A549 (cell line): Measurements from ENCODE around the gene SYNE2. TPM values are rescaled to one million over a fixed set of nuclear protein-coding genes. Genes with fewer than 3 reads are reported as not detected.

Experiments
- ATAC-seq, 2 experiments: fragments of 200-7000 bp in 1 of 2; fragments of >200 bp in 1 of 2; cut with Nextera tagmentation in 1 of 2; cut with Tn5 transposase in 1 of 2; 3 replicates each; pipeline versions ENCODE4 v1.8.0 to v1.9.1; 2018 to 2020; ENCODE audit warnings: mild to moderate bottlenecking in 1 of 2, moderate library complexity in 1 of 2
- CTCF ChIA-PET: fragments of 300-600 bp; sonication (Branson Sonifier 250); formaldehyde crosslinking; extraction: SDS; loops from one replicate; lab custom pipeline; 2021; ENCODE audit warnings: antibody characterized with exemption, inconsistent platforms; lab: Yijun Ruan, JAX
- POLR2A ChIA-PET: fragments of 350-600 bp; formaldehyde crosslinking; extraction: SDS; loops from one replicate; lab custom pipeline; 2021; ENCODE audit warnings: antibody characterized with exemption, inconsistent platforms; lab: Yijun Ruan, JAX
- DNase-seq, 2 experiments: peaks; one replicate each; pipeline versions ENCODE4 v3.0.0 to v3.0.0-alpha.2; 2011 to 2016; ENCODE audit warnings: low read depth in 1 of 2, low spot score in 1 of 2
- FAIRE-seq: peaks from 2 replicates; lab custom pipeline; 2011; peaks lifted over from hg19 to GRCh38; lab: Jason Lieb, UNC
- H3K27ac ChIP-seq, 2 experiments: fragments of >200 bp; sonication (Bioruptor Twin); formaldehyde crosslinking; 3 replicates each; pipeline ENCODE4 v1.5.1; 2016 to 2017
- H3K4me1 ChIP-seq: fragments of >200 bp; sonication (Bioruptor Twin); formaldehyde crosslinking; 3 replicates; pipeline ENCODE4 v1.6.1; 2016
- H3K4me2 ChIP-seq: fragments of >200 bp; sonication (Bioruptor Twin); formaldehyde crosslinking; 3 replicates; pipeline ENCODE4 v1.6.1; 2016
- H3K4me3 ChIP-seq: fragments of >200 bp; sonication (Bioruptor Twin); formaldehyde crosslinking; 3 replicates; pipeline ENCODE4 v1.5.1; 2016
- H3K9me3 ChIP-seq: fragments of >200 bp; sonication (Bioruptor Twin); formaldehyde crosslinking; 3 replicates; pipeline ENCODE4 v1.6.1; 2016
- BHLHE40 ChIP-seq: IDR thresholded peaks from 2 replicates; pipeline ENCODE4 v1.6.1; 2012; ENCODE audit warnings: low read depth, low read length, inconsistent platforms
- CBX2 ChIP-seq: fragments of 200-600 bp; sonication (generic); IDR thresholded peaks from 2 replicates; pipeline ENCODE4 v1.6.1; 2016; ENCODE audit warnings: low read depth, mild to moderate bottlenecking, borderline replicate concordance
- CEBPB ChIP-seq, 2 experiments: fragments of >200 bp in 1 of 2; sonication (Bioruptor Twin) in 1 of 2; formaldehyde crosslinking in 1 of 2; IDR thresholded peaks; 2 replicates each; pipeline ENCODE4 v1.6.1; 2012 to 2016
- CHD2 ChIP-seq: fragments of 150-350 bp; IDR thresholded peaks from 2 replicates; pipeline ENCODE4 v1.6.1; 2014; ENCODE audit warnings: low read length; ENCODE audit not compliant: partially characterized antibody
- EP300 ChIP-seq, 2 experiments: fragments of >200 bp; sonication (Bioruptor Twin); formaldehyde crosslinking; IDR thresholded peaks; 2 replicates in 1 of 2; 3 replicates in 1 of 2; pipeline ENCODE4 v1.6.1; 2016 to 2017
- FOSB ChIP-seq: fragments of 250-450 bp; sonication (Bioruptor Pico); IDR thresholded peaks from 2 replicates; pipeline ENCODE4 v1.5.0; 2020; ENCODE audit warnings: mild to moderate bottlenecking, moderate library complexity
- HDAC2 ChIP-seq: fragments of 200-600 bp; sonication (generic); IDR thresholded peaks from 2 replicates; pipeline ENCODE4 v1.6.1; 2016
- HEYL ChIP-seq: fragments of 250-450 bp; sonication (Bioruptor Pico); IDR thresholded peaks from 2 replicates; pipeline ENCODE4 v1.8.0; 2021; ENCODE audit warnings: mild to moderate bottlenecking, moderate library complexity
- HOXA7 ChIP-seq: fragments of 250-450 bp; sonication (Bioruptor Pico); IDR thresholded peaks from 2 replicates; pipeline ENCODE4 v1.5.0; 2020; ENCODE audit warnings: mild to moderate bottlenecking, moderate library complexity
- HOXB5 ChIP-seq: fragments of 250-450 bp; sonication (Bioruptor Pico); IDR thresholded peaks from 2 replicates; pipeline ENCODE4 v1.5.0; 2020; ENCODE audit warnings: mild to moderate bottlenecking, moderate library complexity
- JUN ChIP-seq, 2 experiments: fragments of >200 bp; sonication (Bioruptor Twin); formaldehyde crosslinking; IDR thresholded peaks; 2 replicates in 1 of 2; 3 replicates in 1 of 2; pipeline ENCODE4 v1.6.1; 2016 to 2017
- JUNB ChIP-seq: fragments of >200 bp; sonication (Bioruptor Twin); formaldehyde crosslinking; IDR thresholded peaks from 2 replicates; pipeline ENCODE4 v1.6.1; 2016
- KDM5A ChIP-seq: fragments of 200-600 bp; sonication (generic); IDR thresholded peaks from 2 replicates; pipeline ENCODE4 v1.6.1; 2016; ENCODE audit warnings: antibody characterized with exemption, mild to moderate bottlenecking
- MAFK ChIP-seq: fragments of 450-650 bp; IDR thresholded peaks from 2 replicates; pipeline ENCODE4 v1.6.1; 2014; ENCODE audit not compliant: partially characterized antibody
- MYC ChIP-seq: IDR thresholded peaks from 2 replicates; pipeline ENCODE4 v1.6.1; 2012; ENCODE audit warnings: mild to moderate bottlenecking, inconsistent platforms, low read length, improper control_type of control experiment, borderline replicate concordance
- NPAS2 ChIP-seq: fragments of 250-450 bp; sonication (Bioruptor Pico); IDR thresholded peaks from 2 replicates; pipeline ENCODE4 v1.8.0; 2022; ENCODE audit warnings: mild to moderate bottlenecking, moderate library complexity, borderline replicate concordance
- NR3C1 ChIP-seq: fragments of >200 bp; sonication (Bioruptor Twin); formaldehyde crosslinking; IDR thresholded peaks from 3 replicates; pipeline ENCODE4 v1.6.1; 2017
- POLR2AphosphoS2 ChIP-seq: conservative IDR thresholded peaks from 2 replicates; pipeline ENCODE4 v1.6.1; 2012; ENCODE audit warnings: low read length, improper control_type of control experiment, inconsistent platforms
- RARB ChIP-seq: fragments of 250-450 bp; sonication (Bioruptor Pico); IDR thresholded peaks from 2 replicates; pipeline ENCODE4 v1.8.0; 2021; ENCODE audit warnings: mild to moderate bottlenecking, moderate library complexity
- RCOR1 ChIP-seq: fragments of 150-350 bp; IDR thresholded peaks from 2 replicates; pipeline ENCODE4 v1.6.1; 2014; ENCODE audit warnings: antibody characterized with exemption, low read length, low read depth
- RNF2 ChIP-seq: fragments of 200-600 bp; sonication (generic); IDR thresholded peaks from 2 replicates; pipeline ENCODE4 v1.6.1; 2016; ENCODE audit warnings: low read depth, mild to moderate bottlenecking, antibody characterized with exemption, moderate library complexity, borderline replicate concordance
- SMC3 ChIP-seq: fragments of >200 bp; sonication (Bioruptor Twin); formaldehyde crosslinking; IDR thresholded peaks from 3 replicates; pipeline ENCODE4 v1.6.1; 2018; ENCODE audit warnings: inconsistent platforms
- TFCP2L1 ChIP-seq: fragments of 250-450 bp; sonication (Bioruptor Pico); IDR thresholded peaks from 2 replicates; pipeline ENCODE4 v1.5.0; 2021; ENCODE audit warnings: mild to moderate bottlenecking
- TP53 ChIP-seq: fragments of 250-450 bp; sonication (Bioruptor Pico); IDR thresholded peaks from 2 replicates; pipeline ENCODE4 v1.5.0; 2021; ENCODE audit warnings: mild to moderate bottlenecking, moderate library complexity
- ZFP36 ChIP-seq: fragments of 450-650 bp; IDR thresholded peaks from 2 replicates; pipeline ENCODE4 v1.6.1; 2014; ENCODE audit warnings: borderline replicate concordance; ENCODE audit not compliant: partially characterized antibody
- ZNF302 ChIP-seq: fragments of 250-450 bp; sonication (Bioruptor Pico); IDR thresholded peaks from 2 replicates; pipeline ENCODE4 v1.9.0; 2021; ENCODE audit warnings: inconsistent platforms, mild to moderate bottlenecking, moderate library complexity
- ZSCAN20 ChIP-seq: fragments of 250-450 bp; sonication (Bioruptor Pico); IDR thresholded peaks from 2 replicates; pipeline ENCODE4 v1.8.0; 2022; ENCODE audit warnings: mild to moderate bottlenecking, moderate library complexity
- WGBS: methylation state at CpG from one replicate; pipeline ENCODE4 v1.1.6; 2017; ENCODE audit errors: missing lambda C conversion rate; 5-methylcytosine and 5-hydroxymethylcytosine counted together
- polyA plus RNA-seq, 4 experiments: library from polyadenylated mRNA; depleted of rRNA in 3 of 4; stranded (reverse); fragments of >200 nt; fragmentation: RNase III in 1 of 4; extraction: RNeasy Plus Mini Kit Qiagen cat#74134 plus additional on column Dnase treatment in 1 of 4; gene quantifications; 2 replicates in 3 of 4; 3 replicates in 1 of 4; pipeline ENCODE4 v1.2.3, GENCODE V29; 2011 to 2017
- TF ChIP-seq, protein P1 (sequence below): IDR thresholded peaks from 2 replicates; pipeline ENCODE4 v1.6.1; 2012
- TF ChIP-seq, protein P2 (sequence below): fragments of >200 bp; sonication (Bioruptor Twin); formaldehyde crosslinking; IDR thresholded peaks from 2 replicates; pipeline ENCODE4 v1.6.1; 2016
- TF ChIP-seq, protein P3 (sequence below): fragments of 450-650 bp; IDR thresholded peaks from 2 replicates; pipeline ENCODE4 v1.6.1; 2014; ENCODE audit warnings: antibody characterized with exemption

The SYNE2 gene
- polyA plus RNA-seq, 2 of the 4 experiments (the other 2 are of a cell fraction): 3.4 to 11.3 TPM

DNA sequence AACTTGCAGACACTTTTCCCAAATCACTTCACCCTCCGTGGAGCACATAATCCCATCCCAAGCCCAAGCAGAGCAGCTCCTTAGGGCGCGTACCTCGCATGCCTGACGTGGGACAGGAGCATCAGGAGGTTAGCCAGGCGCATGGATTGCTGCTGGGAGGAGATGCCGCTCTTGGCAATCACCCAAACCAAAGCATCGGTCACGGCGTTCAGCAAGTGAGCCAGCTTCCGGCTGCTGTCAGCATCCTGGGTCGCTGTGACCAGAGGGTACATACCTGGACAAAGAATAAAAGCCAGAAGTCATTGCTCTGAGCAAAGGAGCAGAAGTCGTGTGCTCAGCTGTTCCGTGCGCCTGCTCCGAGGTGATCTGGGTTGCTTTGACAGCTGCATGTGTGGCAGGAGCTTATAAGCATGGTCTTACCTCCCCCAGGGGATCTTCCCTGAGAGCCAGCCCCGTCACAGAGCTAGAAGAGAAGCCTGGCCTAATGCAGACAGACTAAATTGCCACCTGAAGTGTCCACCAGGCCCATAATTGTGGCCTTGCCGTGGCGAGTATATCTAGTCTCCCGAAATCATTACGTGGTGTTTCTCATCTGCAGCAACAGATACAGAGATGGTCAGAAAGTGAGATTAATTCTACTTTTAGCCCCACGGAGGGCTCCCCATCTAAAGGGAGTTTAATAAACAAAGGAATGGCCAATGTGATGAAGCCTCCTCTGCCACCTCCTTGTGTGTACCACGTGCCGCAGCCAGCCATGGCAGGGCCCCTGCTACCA lies 382.3 kb downstream of the SYNE2 start:
- peak in 1 of 2 experiments; percentile 26; a peak in 2 of 6 replicates for ATAC-seq

DNA sequence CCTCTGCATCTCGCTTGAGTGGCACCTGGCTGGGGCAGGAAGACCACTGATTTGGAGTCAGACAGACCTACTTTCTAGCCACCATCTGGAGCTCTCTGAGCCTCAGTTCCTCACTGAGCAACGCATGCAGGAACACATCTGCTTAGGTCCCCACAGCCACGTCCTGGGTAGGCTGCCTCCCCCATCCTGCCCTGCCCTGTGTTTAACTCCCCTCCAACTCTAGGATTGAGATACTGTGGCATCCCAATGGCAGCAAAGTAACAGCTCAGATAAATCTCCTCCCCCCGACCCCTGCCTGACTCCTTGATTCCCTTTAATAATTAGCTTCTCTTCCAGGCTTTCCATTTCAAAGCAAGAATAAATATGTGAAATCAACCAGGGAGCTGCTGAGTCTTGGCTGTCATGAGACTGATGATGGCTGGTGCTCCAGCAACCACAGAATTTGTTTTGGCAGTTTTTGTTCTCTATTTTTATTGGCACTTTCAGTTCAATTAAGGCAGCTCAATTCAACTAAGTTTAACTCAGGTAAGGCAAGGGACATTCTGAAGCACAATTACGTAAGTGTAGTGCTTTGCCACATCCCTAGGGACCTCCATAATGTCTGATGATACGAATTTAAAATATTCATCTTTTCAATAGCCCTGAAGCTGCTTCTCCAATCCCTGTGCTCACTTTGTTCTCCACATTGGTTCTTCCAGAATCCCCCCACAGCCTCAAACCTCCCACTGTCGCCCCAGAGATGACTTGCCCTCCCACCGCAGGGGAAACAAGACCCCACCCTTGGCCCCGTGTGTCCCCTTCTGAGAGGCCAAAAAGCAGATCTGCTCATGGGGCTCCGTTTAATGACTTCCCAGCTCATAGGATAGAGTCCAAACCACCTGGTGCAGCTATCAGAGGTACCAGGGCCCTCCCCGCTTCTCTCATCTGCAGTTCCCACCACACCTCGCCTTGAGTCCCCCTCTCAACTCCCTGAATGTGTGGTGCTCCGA lies 383.1 kb downstream of the SYNE2 start:
- FAIRE-seq (no peak), ATAC-seq (no peak; a peak in 1 of 6 replicates), DNase-seq (no peak)
- ChIA-PET POLR2A (no interaction called here), CTCF (interaction anchor here (1.0 to 1.9 kb wide), 2 partner anchors 58 to 437 kb away, joined by 4 to 7 read pairs; partner anchors contain the start of gene ESR2)
- Histone ChIP-seq H3K4me3 (no peak overlapping the region), H3K9me3 (no peaks in the 10 kb centered on the region), H3K27ac (no peak overlapping the region), H3K4me2 (no peak overlapping the region), H3K4me1 (no peaks in the 10 kb centered on the region)
- WGBS: 67% methylated on average over 13 of the region's 13 CpGs
- TF ChIP-seq CHD2 (no peak), HOXB5 (no peak), RARB (no peak), NR3C1 (no peak), BHLHE40 (no peak), ZSCAN20 (CRISPR knock-in tag) (no peak), JUNB (no peak), JUN (IDR thresholded peaks at IDR 0.05) (no peak), HEYL (CRISPR knock-in tag) (no peak), ZFP36 (no peak), CBX2 (no peak), KDM5A (no peak)
- TF ChIP-seq, protein P1, sequence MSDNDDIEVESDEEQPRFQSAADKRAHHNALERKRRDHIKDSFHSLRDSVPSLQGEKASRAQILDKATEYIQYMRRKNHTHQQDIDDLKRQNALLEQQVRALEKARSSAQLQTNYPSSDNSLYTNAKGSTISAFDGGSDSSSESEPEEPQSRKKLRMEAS: no peak

More for the DNA sequence above, 382.3 kb downstream of the SYNE2 start:
- Histone ChIP-seq H3K4me2 (no peak overlapping the region), H3K9me3 (no peaks in the 10 kb centered on the region), H3K4me3 (no peak overlapping the region), H3K4me1 (no peaks in the 10 kb centered on the region), H3K27ac (no peak overlapping the region)
- TF ChIP-seq MYC: no peak
- TF ChIP-seq TFCP2L1: no peak
- no peak for TF ChIP-seq FOSB (CRISPR knock-in tag)
- no peak for TF ChIP-seq MAFK
- no peak for TF ChIP-seq EP300 (IDR thresholded peaks at IDR 0.05)
- TF ChIP-seq NPAS2 (CRISPR knock-in tag): no peak
- no peak for TF ChIP-seq HDAC2
- no peak for TF ChIP-seq HOXA7 (CRISPR knock-in tag)
- ChIA-PET CTCF (interaction anchor here (1.0 to 1.9 kb wide), 2 partner anchors 59 to 436 kb away, joined by 4 to 7 read pairs; partner anchors contain the start of gene ESR2), POLR2A (no interaction called here)
- DNase-seq (no peak), FAIRE-seq (no peak)
- WGBS: 74% methylated on average over 20 of the region's 24 CpGs

DNA sequence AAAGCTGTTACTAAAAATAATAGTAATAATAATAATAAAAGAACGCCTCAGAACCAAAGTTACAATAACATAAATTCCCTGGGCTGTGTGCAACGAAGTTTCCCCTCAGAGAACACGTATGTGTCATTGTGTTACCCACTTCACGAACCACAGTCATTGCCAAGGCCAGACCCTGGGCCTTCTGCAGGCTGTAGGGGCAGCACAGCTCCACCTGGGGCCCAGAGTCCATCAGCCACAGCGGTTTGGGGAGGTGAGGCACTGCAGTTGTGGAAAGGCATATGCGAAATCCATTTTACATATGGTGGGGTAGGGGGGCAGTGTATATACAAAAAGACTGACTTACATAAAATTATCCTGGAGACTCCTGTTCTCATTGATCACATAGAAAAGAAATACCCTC lies 385.2 kb downstream of the SYNE2 start:
- ChIA-PET CTCF (no interaction called here), POLR2A (no interaction called here)
- ATAC-seq (peak in 1 of 2 experiments; percentile 28; a peak in 1 of 6 replicates), FAIRE-seq (no peak), DNase-seq (no peak)
- Histone ChIP-seq H3K9me3 (no peaks in the 10 kb centered on the region), H3K4me2 (no peak overlapping the region), H3K27ac (no peak overlapping the region), H3K4me1 (no peaks in the 10 kb centered on the region), H3K4me3 (no peak overlapping the region)
- WGBS: 54% methylated on average over 6 of the region's 6 CpGs
- TF ChIP-seq TFCP2L1: no peak
- TF ChIP-seq CEBPB (IDR thresholded peaks at IDR 0.05): no peak
- no peak for TF ChIP-seq RCOR1
- no peak for TF ChIP-seq SMC3
- TF ChIP-seq TP53 (CRISPR knock-in tag): no peak
- TF ChIP-seq, protein P2, sequence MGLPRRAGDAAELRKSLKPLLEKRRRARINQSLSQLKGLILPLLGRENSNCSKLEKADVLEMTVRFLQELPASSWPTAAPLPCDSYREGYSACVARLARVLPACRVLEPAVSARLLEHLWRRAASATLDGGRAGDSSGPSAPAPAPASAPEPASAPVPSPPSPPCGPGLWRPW: no peak
- TF ChIP-seq, protein P3, sequence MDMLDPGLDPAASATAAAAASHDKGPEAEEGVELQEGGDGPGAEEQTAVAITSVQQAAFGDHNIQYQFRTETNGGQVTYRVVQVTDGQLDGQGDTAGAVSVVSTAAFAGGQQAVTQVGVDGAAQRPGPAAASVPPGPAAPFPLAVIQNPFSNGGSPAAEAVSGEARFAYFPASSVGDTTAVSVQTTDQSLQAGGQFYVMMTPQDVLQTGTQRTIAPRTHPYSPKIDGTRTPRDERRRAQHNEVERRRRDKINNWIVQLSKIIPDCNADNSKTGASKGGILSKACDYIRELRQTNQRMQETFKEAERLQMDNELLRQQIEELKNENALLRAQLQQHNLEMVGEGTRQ: no peak
- no peak for TF ChIP-seq ZNF302 (CRISPR knock-in tag)
- no peak for TF ChIP-seq ZSCAN20 (CRISPR knock-in tag)
- TF ChIP-seq KDM5A: no peak
- TF ChIP-seq JUN (IDR thresholded peaks at IDR 0.05): no peak
- TF ChIP-seq POLR2AphosphoS2: no peak
- no peak for TF ChIP-seq RNF2
